IMR-90 (cell line): ENCODE results near the gene GTPBP6. TPM values are rescaled to one million over a fixed set of nuclear protein-coding genes. Genes with fewer than 3 reads are reported as not detected.

Experiments used
- ATAC-seq: fragments of 200-7000 bp; cut with Tn5 transposase; 2 replicates; pipeline ENCODE4 v1.9.1; 2020; ENCODE audit warnings: low read depth, mild to moderate bottlenecking, moderate library complexity
- BruUV-seq: library from RNA; stranded (reverse); fragments of 400-500 nt; replicated peaks from 2 replicates; lab custom pipeline; 2021; lab: Mats Ljungman, UMichigan
- CTCF ChIA-PET: fragments of 300-600 bp; formaldehyde crosslinking; extraction: SDS; loops from one replicate; lab custom pipeline; 2021; ENCODE audit warnings: antibody characterized with exemption; lab: Yijun Ruan, JAX
- POLR2A ChIA-PET: fragments of 300-600 bp; sonication (Branson Sonifier 250); formaldehyde crosslinking; loops from one replicate; lab custom pipeline; 2022; ENCODE audit warnings: antibody characterized with exemption; ENCODE audit not compliant: unreplicated experiment; lab: Charles Lee
- DNase-seq: peaks from one replicate; pipeline ENCODE4 v3.0.0; 2013
- H2AFZ ChIP-seq: replicated peaks from 2 replicates; pipeline ENCODE3; 2013; ENCODE audit warnings: low read length, mild to moderate bottlenecking; ENCODE audit not compliant: poor library complexity
- H2AK5ac ChIP-seq: 2 replicates; pipeline ENCODE4 v1.6.1; 2013; ENCODE audit warnings: low read depth, low read length, inconsistent platforms
- H2AK9ac ChIP-seq: replicated peaks from 2 replicates; pipeline ENCODE3; 2013; ENCODE audit warnings: mild to moderate bottlenecking, low read depth, low read length, moderate library complexity; ENCODE audit not compliant: poor library complexity
- H2BK120ac ChIP-seq: 2 replicates; pipeline ENCODE4 v1.6.1; 2013; ENCODE audit warnings: low read depth, low read length, inconsistent platforms
- H2BK15ac ChIP-seq: 3 replicates; pipeline ENCODE4 v1.6.1; 2013; ENCODE audit warnings: low read depth, low read length, inconsistent platforms
- H2BK20ac ChIP-seq: 2 replicates; pipeline ENCODE4 v1.6.1; 2013; ENCODE audit warnings: low read depth, mild to moderate bottlenecking, inconsistent platforms, low read length, moderate library complexity
- H2BK5ac ChIP-seq: 2 replicates; pipeline ENCODE4 v1.6.1; 2013; ENCODE audit warnings: mild to moderate bottlenecking, low read depth, low read length, inconsistent platforms; ENCODE audit not compliant: poor library complexity, severe bottlenecking
- H3K14ac ChIP-seq: replicated peaks from 2 replicates; pipeline ENCODE4 v1.6.1; 2013; ENCODE audit warnings: low read depth, low read length, inconsistent platforms
- H3K18ac ChIP-seq: 2 replicates; pipeline ENCODE4 v1.6.1; 2013; ENCODE audit warnings: low read depth, low read length, control low read depth
- H3K23ac ChIP-seq: 2 replicates; pipeline ENCODE4 v1.6.1; 2013; ENCODE audit warnings: low read depth, low read length, inconsistent platforms
- H3K27ac ChIP-seq: 2 replicates; pipeline ENCODE4 v1.5.1; 2013; ENCODE audit warnings: mild to moderate bottlenecking, control low read depth, low read length; ENCODE audit not compliant: insufficient read depth
- H3K27me3 ChIP-seq: 2 replicates; pipeline ENCODE4 v1.6.1; 2013; ENCODE audit warnings: low read length; ENCODE audit not compliant: control insufficient read depth, insufficient read depth
- H3K36me3 ChIP-seq: 2 replicates; pipeline ENCODE4 v1.6.1; 2013; ENCODE audit warnings: low read length, mixed read lengths; ENCODE audit not compliant: control insufficient read depth, insufficient read depth
- H3K4ac ChIP-seq: 2 replicates; pipeline ENCODE4 v1.6.1; 2013; ENCODE audit warnings: low read depth, low read length, inconsistent platforms
- H3K4me1 ChIP-seq: 2 replicates; pipeline ENCODE4 v1.6.1; 2013; ENCODE audit warnings: low read length, mixed read lengths; ENCODE audit not compliant: control insufficient read depth, insufficient read depth
- H3K4me2 ChIP-seq: 2 replicates; pipeline ENCODE4 v1.6.1; 2013; ENCODE audit warnings: low read depth, mild to moderate bottlenecking, control low read depth, low read length, moderate library complexity
- H3K4me3 ChIP-seq: 2 replicates; pipeline ENCODE4 v1.5.1; 2013; ENCODE audit warnings: low read depth, mild to moderate bottlenecking, control low read depth, low read length, moderate library complexity; ENCODE audit not compliant: insufficient read depth
- H3K56ac ChIP-seq: 2 replicates; pipeline ENCODE4 v1.6.1; 2013; ENCODE audit warnings: low read length, inconsistent platforms; ENCODE audit not compliant: insufficient read depth; ENCODE audit errors: extremely low read depth
- H3K79me1 ChIP-seq, 2 experiments: 2 replicates each; pipeline ENCODE4 v1.6.1; 2013; ENCODE audit warnings: low read length in 2 of 2, inconsistent platforms in 1 of 2, low read depth in 1 of 2
- H3K9ac ChIP-seq: 2 replicates; pipeline ENCODE4 v1.6.1; 2013; ENCODE audit warnings: low read depth, low read length, control low read depth
- H3K9me1 ChIP-seq: 2 replicates; pipeline ENCODE4 v1.6.1; 2013; ENCODE audit warnings: low read length, inconsistent platforms; ENCODE audit not compliant: insufficient read depth
- H3K9me3 ChIP-seq: 2 replicates; pipeline ENCODE4 v1.6.1; 2013; ENCODE audit warnings: low read length; ENCODE audit not compliant: control insufficient read depth, insufficient read depth
- H4K20me1 ChIP-seq: 2 replicates; pipeline ENCODE4 v1.6.1; 2013; ENCODE audit warnings: low read length, inconsistent platforms; ENCODE audit not compliant: insufficient read depth
- H4K5ac ChIP-seq: 2 replicates; pipeline ENCODE4 v1.6.1; 2013; ENCODE audit warnings: mild to moderate bottlenecking, low read depth, low read length, control low read depth
- H4K8ac ChIP-seq, 2 experiments: 2 replicates each; pipeline ENCODE4 v1.6.1; 2013; ENCODE audit warnings: low read depth in 2 of 2, low read length in 2 of 2, control low read depth in 1 of 2, inconsistent platforms in 1 of 2
- H4K91ac ChIP-seq: 2 replicates; pipeline ENCODE4 v1.6.1; 2013; ENCODE audit warnings: low read depth, low read length, inconsistent platforms; ENCODE audit not compliant: insufficient read depth
- BHLHE40 ChIP-seq: fragments of 150-350 bp; IDR thresholded peaks from 2 replicates; pipeline ENCODE4 v1.6.1; 2016; ENCODE audit warnings: mild to moderate bottlenecking, low read depth, low read length
- CEBPB ChIP-seq: IDR thresholded peaks from 2 replicates; pipeline ENCODE4 v1.6.1; 2012; ENCODE audit warnings: low read depth, low read length, improper control_type of control experiment
- CHD1 ChIP-seq: IDR thresholded peaks from 2 replicates; pipeline ENCODE4 v1.6.1; 2012; ENCODE audit warnings: low read depth, low read length, improper control_type of control experiment
- CTCF ChIP-seq: conservative IDR thresholded peaks from 2 replicates; pipeline ENCODE4 v1.5.1; 2012; ENCODE audit warnings: mild to moderate bottlenecking, low read depth, low read length, improper control_type of control experiment
- FOS ChIP-seq: fragments of 150-350 bp; IDR thresholded peaks from 2 replicates; pipeline ENCODE4 v1.6.1; 2016; ENCODE audit warnings: low read depth, low read length
- MAFK ChIP-seq: IDR thresholded peaks from 2 replicates; pipeline ENCODE4 v1.6.1; 2012; ENCODE audit warnings: low read depth, low read length, improper control_type of control experiment
- MAZ ChIP-seq: IDR thresholded peaks from 2 replicates; pipeline ENCODE4 v1.6.1; 2012; ENCODE audit warnings: low read depth, mild to moderate bottlenecking, low read length, improper control_type of control experiment, moderate library complexity, borderline replicate concordance
- MXI1 ChIP-seq: IDR thresholded peaks from 2 replicates; pipeline ENCODE4 v1.6.1; 2012; ENCODE audit warnings: low read depth, mild to moderate bottlenecking, low read length, moderate library complexity, borderline replicate concordance
- NFE2L2 ChIP-seq: fragments of 150-350 bp; IDR thresholded peaks from 2 replicates; pipeline ENCODE4 v1.6.1; 2016; ENCODE audit warnings: low read depth, mild to moderate bottlenecking, low read length
- POLR2A ChIP-seq: IDR thresholded peaks from 2 replicates; pipeline ENCODE4 v1.6.1; 2012; ENCODE audit warnings: mild to moderate bottlenecking, low read depth, low read length
- RAD21 ChIP-seq: IDR thresholded peaks from 2 replicates; pipeline ENCODE4 v1.6.1; 2012; ENCODE audit warnings: low read length, improper control_type of control experiment
- RCOR1 ChIP-seq: IDR thresholded peaks from 2 replicates; pipeline ENCODE4 v1.6.1; 2012; ENCODE audit warnings: mild to moderate bottlenecking, low read length, improper control_type of control experiment; ENCODE audit not compliant: insufficient replicate concordance
- RFX5 ChIP-seq: IDR thresholded peaks from 2 replicates; pipeline ENCODE4 v1.8.0; 2012; ENCODE audit warnings: low read depth, mild to moderate bottlenecking, low read length, moderate library complexity
- SMC3 ChIP-seq: fragments of 150-350 bp; IDR thresholded peaks from 2 replicates; pipeline ENCODE4 v1.6.1; 2016; ENCODE audit warnings: low read depth, mild to moderate bottlenecking, antibody characterized with exemption, low read length, moderate library complexity
- WGBS, 2 experiments: methylation state at CpG; one replicate each; pipeline versions ENCODE4 v1.1.5 to v1.1.7; 2013; ENCODE audit warnings: missing lambda C conversion rate in 2 of 2; ENCODE audit not compliant: insufficient read length in 1 of 2; ENCODE audit errors: extremely low coverage in 2 of 2; 5-methylcytosine and 5-hydroxymethylcytosine counted together
- dilution Hi-C: fragments of 300-500 bp; cut with HindIII; formaldehyde crosslinking; loops from one replicate; pipeline ENCODE4 v1.14.3; 2018; ENCODE audit warnings: low sequenced_read_pairs; ENCODE audit not compliant: unreplicated experiment
- in situ Hi-C: fragments of 300-500 bp; cut with MboI; formaldehyde crosslinking; loops from 3 replicates; pipeline ENCODE4 v1.14.3; 2019; ENCODE audit warnings: low sequenced_read_pairs, inconsistent platforms, mixed read lengths
- intact Hi-C: fragments of 100-400 bp; cut with micrococcal nuclease; formaldehyde crosslinking; loops from 2 replicates; pipeline ENCODE4 v1.10.0; 2022
- polyA plus RNA-seq, 3 experiments: library from polyadenylated mRNA; depleted of rRNA; stranded (reverse); fragments of >200 nt; gene quantifications; 2 replicates each; pipeline ENCODE4 v1.2.3, GENCODE V29; 2012; ENCODE audit warnings: low replicate concordance in 1 of 3
- total RNA-seq: library from RNA; depleted of rRNA; stranded (reverse); fragments of >200 nt; gene quantifications from 2 replicates; pipeline ENCODE4 v1.2.3, GENCODE V29; 2012
- TF ChIP-seq, protein P1 (sequence below): fragments of 150-350 bp; IDR thresholded peaks from 2 replicates; pipeline ENCODE4 v1.6.1; 2016; ENCODE audit warnings: low read depth, mild to moderate bottlenecking, low read length, moderate library complexity, borderline replicate concordance

The GTPBP6 gene
- total and polyA plus RNA-seq, 2 of the 4 experiments (the other 2 are of a cell fraction), result 24.0 to 31.6 TPM

GRCh38 chrX:361231-362145 lies 42.9 kb upstream of the GTPBP6 start:
- H3K4me2 ChIP-seq, result no peak overlapping the region
- DNase-seq, result no peak
- H3K79me1 ChIP-seq, result 0 out of 4 replicates have a peak, but pooled peaks cover 0 to 2% of the 10 kb centered on the region in 2 experiments
- no peak overlapping the region for H4K91ac ChIP-seq
- H4K20me1 ChIP-seq, result no peaks in the 10 kb centered on the region
- BruUV-seq, result no TSS peak
- H2BK20ac ChIP-seq, result no peak overlapping the region
- H2BK15ac ChIP-seq, result no peak overlapping the region
- H3K36me3 ChIP-seq, result peaks cover 14% of the 10 kb centered on the region; the same call in 1 of the 2 replicates
- in situ Hi-C loops, result no loop called here
- H3K27ac ChIP-seq, result no peak overlapping the region
- H3K9me3 ChIP-seq, result peaks cover 28% of the 10 kb centered on the region
- H2AFZ ChIP-seq, result no peak overlapping the region
- no peak overlapping the region for H2AK5ac ChIP-seq
- H3K14ac ChIP-seq, result no peak overlapping the region
- H2BK120ac ChIP-seq, result no peak overlapping the region
- CTCF ChIA-PET, result no interaction called here
- H4K8ac ChIP-seq, result no peak overlapping the region
- H2BK5ac ChIP-seq, result no peak overlapping the region
- POLR2A ChIA-PET, result no interaction called here
- no peak for ATAC-seq
- no peak overlapping the region for H3K18ac ChIP-seq
- no peak overlapping the region for H3K9ac ChIP-seq
- H3K4me1 ChIP-seq, result no peaks in the 10 kb centered on the region
- H3K9me1 ChIP-seq, result no peaks in the 10 kb centered on the region
- 97% methylated on average over 31 of the region's 54 CpGs; no CpG with 5 or more reads in 1 of the 2 experiments for WGBS, 2 experiments
- dilution Hi-C loops, result no loop called here
- no peak overlapping the region for H3K4me3 ChIP-seq
- H3K56ac ChIP-seq, result no peak overlapping the region
- H3K27me3 ChIP-seq, result no peaks in the 10 kb centered on the region
- H2AK9ac ChIP-seq, result peak overlapping the region; percentile 37
- no peak overlapping the region for H3K4ac ChIP-seq
- H4K5ac ChIP-seq, result no peak overlapping the region
- intact Hi-C loops, result no loop called here
- no peak overlapping the region for H3K23ac ChIP-seq
- TF ChIP-seq, protein P1, sequence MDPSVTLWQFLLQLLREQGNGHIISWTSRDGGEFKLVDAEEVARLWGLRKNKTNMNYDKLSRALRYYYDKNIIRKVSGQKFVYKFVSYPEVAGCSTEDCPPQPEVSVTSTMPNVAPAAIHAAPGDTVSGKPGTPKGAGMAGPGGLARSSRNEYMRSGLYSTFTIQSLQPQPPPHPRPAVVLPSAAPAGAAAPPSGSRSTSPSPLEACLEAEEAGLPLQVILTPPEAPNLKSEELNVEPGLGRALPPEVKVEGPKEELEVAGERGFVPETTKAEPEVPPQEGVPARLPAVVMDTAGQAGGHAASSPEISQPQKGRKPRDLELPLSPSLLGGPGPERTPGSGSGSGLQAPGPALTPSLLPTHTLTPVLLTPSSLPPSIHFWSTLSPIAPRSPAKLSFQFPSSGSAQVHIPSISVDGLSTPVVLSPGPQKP, result no peak
- no peak for TF ChIP-seq MAZ
- no peak for TF ChIP-seq MAFK
- TF ChIP-seq SMC3, result no peak
- no peak for TF ChIP-seq RFX5
- TF ChIP-seq BHLHE40, result no peak
- TF ChIP-seq NFE2L2, result no peak
- TF ChIP-seq MXI1, result no peak
- no peak for TF ChIP-seq FOS
- no peak for TF ChIP-seq POLR2A
- TF ChIP-seq RAD21, result no peak
- TF ChIP-seq CHD1, result no peak
- TF ChIP-seq RCOR1, result no peak
- no peak for TF ChIP-seq CTCF
- no peak for TF ChIP-seq CEBPB
